ENCODE measurements around the gene TWIST2. TPM values are rescaled to one million over a fixed set of nuclear protein-coding genes. Genes with fewer than 3 reads are reported as not detected.

The TWIST2 gene
- polyA plus RNA-seq, 1 experiment: 127 TPM

DNA sequence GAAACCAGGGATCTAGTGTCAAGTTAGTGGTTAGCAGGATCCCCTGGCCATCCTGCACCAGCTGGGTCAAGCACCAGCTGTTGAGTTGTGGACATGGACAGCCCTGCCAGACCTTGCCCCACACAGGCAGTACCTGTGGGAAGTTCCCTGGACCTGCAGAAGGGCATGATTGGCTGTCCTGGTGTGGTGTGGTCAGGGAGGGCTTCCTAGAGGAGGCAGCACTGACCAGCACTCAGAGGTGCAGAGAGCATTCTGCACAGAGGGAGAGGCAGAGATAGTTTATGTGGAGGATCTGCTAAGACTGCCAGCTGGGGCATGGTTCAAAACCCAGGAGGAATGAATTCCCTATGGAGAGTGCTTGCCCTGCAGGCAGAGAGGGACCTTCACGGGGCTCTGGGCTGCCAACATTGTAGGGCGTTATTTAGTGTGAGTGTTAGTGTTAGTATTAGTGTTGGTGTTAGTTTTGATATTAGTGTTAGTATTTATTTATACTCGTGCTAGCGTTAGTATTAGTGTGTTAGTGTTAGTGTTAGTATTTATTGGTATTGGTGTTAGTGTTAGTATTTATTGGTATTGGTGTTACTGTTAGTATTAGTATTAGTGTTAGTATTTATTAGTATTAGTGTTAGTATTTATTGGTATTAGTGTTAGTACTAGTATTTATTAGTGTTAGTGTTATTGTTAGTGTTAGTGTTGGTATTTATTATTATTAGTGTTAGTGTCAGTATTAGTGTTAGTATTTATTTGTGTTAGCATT lies 31.9 kb downstream of the TWIST2 start:
- Histone ChIP-seq H3K4me3 (ENCODE audit: low read depth, low read length) (no peak overlapping the region), H3K27me3 (ENCODE audit: control insufficient read depth, insufficient read depth, low read length) (no peaks in the 10 kb centered on the region), H3K36me3 (ENCODE audit: control insufficient read depth, insufficient read depth, low read length) (peaks cover 25% of the 10 kb centered on the region)
- ChIA-PET POLR2A (no interaction called here), CTCF (interaction anchor here (1.2 kb wide), 2 partner anchors 366 to 523 kb away, joined by 3 to 4 read pairs; no protein-coding TSS in a partner anchor)
- no peak for DNase-seq (ENCODE audit: low read depth)
- TF ChIP-seq, protein P1, sequence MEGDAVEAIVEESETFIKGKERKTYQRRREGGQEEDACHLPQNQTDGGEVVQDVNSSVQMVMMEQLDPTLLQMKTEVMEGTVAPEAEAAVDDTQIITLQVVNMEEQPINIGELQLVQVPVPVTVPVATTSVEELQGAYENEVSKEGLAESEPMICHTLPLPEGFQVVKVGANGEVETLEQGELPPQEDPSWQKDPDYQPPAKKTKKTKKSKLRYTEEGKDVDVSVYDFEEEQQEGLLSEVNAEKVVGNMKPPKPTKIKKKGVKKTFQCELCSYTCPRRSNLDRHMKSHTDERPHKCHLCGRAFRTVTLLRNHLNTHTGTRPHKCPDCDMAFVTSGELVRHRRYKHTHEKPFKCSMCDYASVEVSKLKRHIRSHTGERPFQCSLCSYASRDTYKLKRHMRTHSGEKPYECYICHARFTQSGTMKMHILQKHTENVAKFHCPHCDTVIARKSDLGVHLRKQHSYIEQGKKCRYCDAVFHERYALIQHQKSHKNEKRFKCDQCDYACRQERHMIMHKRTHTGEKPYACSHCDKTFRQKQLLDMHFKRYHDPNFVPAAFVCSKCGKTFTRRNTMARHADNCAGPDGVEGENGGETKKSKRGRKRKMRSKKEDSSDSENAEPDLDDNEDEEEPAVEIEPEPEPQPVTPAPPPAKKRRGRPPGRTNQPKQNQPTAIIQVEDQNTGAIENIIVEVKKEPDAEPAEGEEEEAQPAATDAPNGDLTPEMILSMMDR (IDR thresholded peaks at IDR 0.05; ENCODE audit: insufficient read depth, low read depth, low read length): no peak

DNA sequence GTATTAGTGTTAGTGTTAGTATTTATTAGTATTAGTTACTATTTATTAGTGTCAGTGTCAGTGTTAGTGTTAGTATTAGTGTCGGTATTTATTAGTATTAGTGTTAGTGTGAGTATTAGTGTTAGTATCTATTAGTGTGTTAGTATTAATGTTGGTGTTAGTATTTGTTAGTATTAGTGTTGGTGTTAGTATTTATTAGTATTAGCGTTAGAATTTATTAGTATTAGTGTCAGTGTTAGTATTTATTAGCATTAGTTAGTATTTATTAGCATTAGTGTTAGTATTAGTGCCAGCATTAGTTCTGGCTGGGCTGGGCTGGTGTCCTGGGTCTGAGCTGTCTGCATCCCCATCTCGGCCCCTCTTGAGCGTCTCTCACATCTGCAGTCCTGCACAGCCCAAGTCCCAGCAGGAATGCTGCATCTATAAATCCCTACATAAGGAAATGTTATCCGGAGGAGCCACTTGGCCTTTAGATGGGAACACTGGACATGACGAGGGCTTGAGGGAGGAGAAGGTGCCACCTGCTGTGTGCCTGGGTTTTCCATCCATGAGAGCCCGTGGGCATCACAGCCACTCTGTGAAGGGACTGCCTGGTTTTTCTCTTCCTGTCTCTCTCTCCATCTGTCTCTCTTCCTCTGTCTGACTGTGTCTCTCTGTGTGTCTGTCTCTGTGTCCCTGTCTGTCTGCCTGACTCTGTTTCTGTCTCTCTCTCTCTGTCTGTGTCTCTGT lies 33.6 kb downstream of the TWIST2 start:
- DNase-seq (ENCODE audit: low read depth): no peak
- Histone ChIP-seq H3K36me3 (ENCODE audit: control insufficient read depth, insufficient read depth, low read length) (peaks cover 18% of the 10 kb centered on the region), H3K4me3 (ENCODE audit: low read depth, low read length) (no peak overlapping the region), H3K27me3 (ENCODE audit: control insufficient read depth, insufficient read depth, low read length) (no peaks in the 10 kb centered on the region)
- ChIA-PET CTCF (no interaction called here), POLR2A (no interaction called here)
- TF ChIP-seq, protein P1 (IDR thresholded peaks at IDR 0.05; ENCODE audit: insufficient read depth, low read depth, low read length): no peak

GRCh38 chr2:238882082-238882755 lies 34.3 kb downstream of the TWIST2 start:
- Histone ChIP-seq H3K4me3 (ENCODE audit: low read depth, low read length) (no peak overlapping the region), H3K27me3 (ENCODE audit: control insufficient read depth, insufficient read depth, low read length) (no peaks in the 10 kb centered on the region), H3K36me3 (ENCODE audit: control insufficient read depth, insufficient read depth, low read length) (peaks cover 23% of the 10 kb centered on the region)
- TF ChIP-seq, protein P1 (IDR thresholded peaks at IDR 0.05; ENCODE audit: insufficient read depth, low read depth, low read length): no peak
- no peak for DNase-seq (ENCODE audit: low read depth)
- CTCF ChIA-PET: interaction anchor here (0.7 to 1.0 kb wide), 3 partner anchors 94 to 230 kb away, joined by 3 to 4 read pairs (median 3); no protein-coding TSS in a partner anchor
- POLR2A ChIA-PET: interaction anchor here (0.6 kb wide), 1 partner anchor 94 kb away, joined by 4 read pairs; no protein-coding TSS in a partner anchor

- ChIA-PET POLR2A (interaction anchor here (1.4 kb wide), 1 partner anchor 9 kb away, joined by 4 read pairs; no protein-coding TSS in a partner anchor), CTCF (interaction anchor here (1.1 to 2.3 kb wide), 3 partner anchors 9 to 36 kb away, joined by 3 to 15 read pairs (median 4); partner anchors contain the start of gene TWIST2)
- H3K4me3 ChIP-seq (ENCODE audit: low read depth, low read length): no peak overlapping the region
- H3K27me3 ChIP-seq (ENCODE audit: control insufficient read depth, insufficient read depth, low read length): no peaks in the 10 kb centered on the region
- peak; percentile 61 for DNase-seq (ENCODE audit: low read depth)
- peaks cover 21% of the 10 kb centered on the region for H3K36me3 ChIP-seq (ENCODE audit: control insufficient read depth, insufficient read depth, low read length)
- TF ChIP-seq, protein P1 (IDR thresholded peaks at IDR 0.05; ENCODE audit: insufficient read depth, low read depth, low read length): no peak
Observed at GRCh38 chr2:238883421-238883901, 35.6 kb downstream of the TWIST2 start.
